ENCODE results near the gene CST3.

Gene CST3

DNA sequence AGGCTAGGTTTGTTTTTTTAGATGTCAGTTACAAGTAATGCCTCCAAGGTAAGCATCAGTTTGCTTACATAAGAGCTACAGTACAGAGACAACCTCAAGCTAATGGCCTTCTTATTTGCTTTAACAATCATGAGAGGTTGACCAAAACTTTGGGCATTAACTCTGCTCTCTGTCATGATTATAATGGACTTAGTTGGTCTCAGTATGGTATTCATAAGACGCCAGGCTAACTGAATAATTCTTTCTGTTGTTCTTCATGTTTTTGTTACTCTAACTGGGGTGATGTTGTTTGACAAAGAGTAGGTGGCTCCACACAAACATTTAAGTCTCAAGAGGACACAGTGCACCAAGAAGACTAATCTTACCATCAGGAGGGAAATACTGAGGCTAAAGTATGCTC, 41.8 kb downstream of the CST3 start:
- no peak for DNase-seq

- no peak for DNase-seq
These were observed 49.0 kb downstream of the CST3 start for GRCh38 chr20:23588434-23589403.

GRCh38 chr20:23587631-23588030, 50.1 kb downstream of the CST3 start:
- DNase-seq = no peak

- no peak for DNase-seq
These were observed 50.8 kb downstream of the CST3 start for GRCh38 chr20:23586735-23587525.

GRCh38 chr20:23585808-23586734, 51.7 kb downstream of the CST3 start:
- DNase-seq = no peak

DNA sequence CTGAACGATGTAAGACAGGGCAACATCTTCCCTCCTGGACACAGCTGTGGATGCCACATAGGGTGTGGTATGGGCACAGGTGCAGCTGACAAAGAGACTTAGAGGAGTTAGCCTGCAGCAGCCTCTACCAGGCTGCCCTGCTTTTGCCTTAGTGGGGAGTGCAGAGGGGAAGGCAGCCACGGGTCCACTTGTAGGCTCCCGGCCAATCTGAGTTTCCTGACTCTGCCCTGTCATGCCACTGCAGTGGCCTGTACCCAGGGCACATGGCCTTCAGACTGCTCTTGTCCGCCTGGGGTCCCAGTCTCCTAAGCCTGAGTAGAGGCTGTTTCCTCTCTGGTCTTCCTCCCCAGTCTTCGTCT, 52.3 kb downstream of the CST3 start:
- no peak for DNase-seq

- DNase-seq = no peak
These were observed 53.1 kb downstream of the CST3 start for GRCh38 chr20:23584434-23585199.
